Stimulated activated CD8-positive, alpha-beta memory T cell treated with anti-CD3 and anti-CD28 coated beads, Interleukin-15, amount 100 ng/mL, for 1 hour (primary cell): ENCODE measurements around the gene AGBL3.
"Not testable (repeated sequence)": the region's sequence is repeated elsewhere in the genome, so short reads cannot be mapped to it uniquely, and the experiment has no call there.

Source experiments
- DNase-seq: peaks from one replicate; pipeline ENCODE4 v3.0.0-alpha.2; 2020; ENCODE audit warnings: low read depth

The AGBL3 gene

DNA sequence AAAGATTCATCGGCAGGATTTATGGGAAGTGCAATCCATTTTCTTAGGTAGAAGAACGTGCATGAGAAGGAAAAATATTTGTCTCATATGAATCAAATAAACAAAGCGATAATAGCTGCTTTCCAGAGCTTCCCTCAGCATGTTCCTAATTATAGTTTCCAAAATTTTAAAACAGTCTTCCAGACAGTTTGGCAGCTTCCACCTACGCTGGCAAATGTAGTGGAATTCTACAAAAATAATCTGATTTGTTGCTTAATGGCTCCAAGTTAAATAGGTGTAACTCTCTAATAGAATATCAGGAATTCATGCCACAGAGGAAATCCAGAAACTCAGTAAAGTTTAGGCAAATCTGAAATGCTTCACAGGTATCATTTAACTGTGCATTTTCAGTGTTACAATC, 23.3 kb upstream of the AGBL3 start:
- no peak for DNase-seq

DNA sequence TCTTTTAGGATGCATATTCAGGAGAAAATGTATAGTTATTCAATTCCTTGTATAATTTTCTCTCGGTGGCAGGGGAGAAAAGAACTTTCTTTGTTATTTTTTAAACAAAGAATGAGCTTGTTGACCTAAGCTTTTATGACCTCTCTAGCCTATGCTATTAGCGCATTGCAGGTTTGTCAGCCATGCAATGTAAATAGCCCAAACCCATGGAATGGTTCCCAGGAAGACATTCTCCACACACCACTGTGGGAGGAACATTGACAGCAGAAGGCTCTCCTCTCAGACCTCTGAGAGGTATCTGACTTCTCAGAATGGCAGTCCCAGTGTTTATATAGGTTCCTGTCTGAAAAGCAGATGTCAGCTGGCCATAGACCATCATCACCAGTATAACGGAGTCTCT, 19.6 kb upstream of the AGBL3 start:
- no peak for DNase-seq

DNA sequence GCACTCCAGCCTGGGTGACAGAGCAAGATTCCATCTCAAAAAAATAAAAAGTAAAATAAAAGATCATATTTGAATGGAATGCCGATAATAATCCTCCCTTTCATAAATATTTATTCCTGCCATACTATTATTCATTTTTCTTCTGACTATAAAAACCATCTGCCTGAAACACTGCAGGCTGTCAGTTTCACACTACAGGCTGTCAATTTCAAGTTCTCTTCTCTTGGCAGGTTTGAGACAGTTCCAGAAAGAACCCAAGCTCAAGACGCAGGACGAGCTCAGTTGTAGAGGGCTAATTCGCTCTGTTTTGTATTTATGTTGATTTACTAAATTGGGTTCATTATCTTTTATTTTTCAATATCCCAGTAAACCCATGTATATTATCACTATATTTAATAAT, 18.2 kb upstream of the AGBL3 start:
- no peak for DNase-seq

DNA sequence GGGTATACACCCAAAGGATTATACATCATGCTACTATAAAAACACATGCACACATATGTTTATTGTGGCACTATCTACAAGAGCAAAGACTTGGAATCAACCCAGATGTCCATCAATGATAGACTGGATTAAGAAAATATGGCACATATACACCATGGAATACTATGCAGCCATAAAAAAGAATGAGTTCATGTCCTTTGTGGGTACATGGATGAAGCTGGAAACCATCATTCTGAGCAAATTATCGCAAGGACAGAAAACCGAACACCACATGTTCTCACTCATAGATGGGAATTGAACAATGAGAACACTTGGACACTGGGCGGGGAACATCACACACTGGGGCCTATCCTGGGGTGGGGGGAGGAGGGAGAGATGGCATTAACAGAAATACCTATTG, 4.7 kb upstream of the AGBL3 start:
- DNase-seq, result not testable (repeated sequence)

DNA sequence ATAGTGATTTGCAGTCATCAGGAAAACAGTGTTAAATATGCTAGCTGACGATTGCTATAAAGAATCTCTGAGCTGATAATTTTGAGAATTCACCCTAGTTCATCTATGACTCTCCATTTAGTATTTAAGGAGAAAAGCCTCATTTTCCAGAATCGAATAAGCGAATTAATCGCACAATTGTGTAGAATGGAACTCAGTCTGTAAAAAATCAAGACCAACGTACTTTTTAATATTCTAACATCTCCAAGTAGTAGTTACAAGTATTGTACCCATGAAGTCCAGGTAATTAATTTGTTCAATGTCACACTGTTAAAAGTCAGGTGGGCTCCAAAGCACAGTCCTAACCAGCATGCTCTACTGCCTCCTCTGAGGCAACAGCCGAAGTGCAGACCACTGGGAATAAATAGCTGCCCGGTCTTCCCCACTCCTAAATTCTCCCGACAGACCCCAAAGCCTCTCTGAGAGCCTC, 380 bp upstream of the AGBL3 start:
- DNase-seq, result no peak

DNA sequence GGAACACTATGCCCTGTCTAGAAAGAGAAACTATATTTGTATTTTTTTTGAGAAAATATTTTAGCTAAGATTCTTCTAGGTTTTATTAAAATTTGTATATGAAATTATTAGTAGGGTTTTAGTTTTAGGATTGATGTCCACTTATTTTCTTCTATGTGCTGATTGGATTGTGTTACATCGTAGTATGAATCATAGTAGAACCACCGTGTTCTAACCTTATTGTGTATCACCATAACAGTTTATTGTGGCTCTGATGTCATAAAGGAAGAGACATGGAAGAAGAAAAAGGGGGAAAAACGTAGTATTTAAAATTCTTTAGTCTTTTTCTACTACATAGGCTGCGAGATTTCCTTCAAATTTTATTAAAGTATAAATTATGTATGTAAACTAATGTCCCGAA, 1.9 kb downstream of the AGBL3 start:
- no peak for DNase-seq

DNA sequence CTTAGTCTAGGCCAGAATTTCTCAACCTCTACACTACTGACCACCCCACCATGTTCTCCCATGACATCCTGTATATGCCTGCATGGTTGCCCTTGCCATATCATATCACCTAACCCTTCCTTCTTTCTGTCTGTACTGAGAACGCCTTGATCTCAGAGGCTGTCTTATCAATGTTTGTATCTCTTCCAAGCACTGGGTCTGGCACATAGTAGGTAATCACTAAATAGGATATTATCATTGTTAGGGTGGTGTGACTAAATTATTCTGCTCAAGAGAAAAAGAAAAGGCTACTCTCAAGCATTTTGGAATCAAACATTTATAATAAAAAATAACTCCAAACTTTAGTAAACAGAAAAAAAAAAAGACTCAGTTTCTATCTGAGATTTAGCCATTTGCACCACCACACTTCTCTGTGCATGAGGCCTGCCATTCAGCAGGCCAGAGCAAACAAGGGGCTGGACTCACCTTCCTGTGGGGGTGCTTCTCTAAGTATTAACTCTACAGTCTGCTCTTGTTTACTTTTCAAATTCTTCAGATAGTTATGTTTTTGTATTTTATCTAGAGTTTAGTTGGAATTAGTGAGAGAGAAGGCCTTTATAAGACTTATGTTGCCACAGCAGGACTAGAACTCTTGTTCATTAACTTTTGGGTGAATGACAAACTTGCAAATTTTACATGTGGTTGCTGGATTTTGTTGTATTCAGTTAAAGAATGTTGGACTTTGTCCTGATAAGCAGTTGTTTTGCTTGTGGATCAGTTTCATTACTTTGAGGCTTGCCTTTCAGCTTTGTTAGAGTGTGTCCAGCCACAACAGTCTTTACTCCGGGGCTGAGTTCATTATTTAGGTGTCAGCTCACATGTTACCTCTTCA, 5.4 kb downstream of the AGBL3 start:
- DNase-seq, result no peak

DNA sequence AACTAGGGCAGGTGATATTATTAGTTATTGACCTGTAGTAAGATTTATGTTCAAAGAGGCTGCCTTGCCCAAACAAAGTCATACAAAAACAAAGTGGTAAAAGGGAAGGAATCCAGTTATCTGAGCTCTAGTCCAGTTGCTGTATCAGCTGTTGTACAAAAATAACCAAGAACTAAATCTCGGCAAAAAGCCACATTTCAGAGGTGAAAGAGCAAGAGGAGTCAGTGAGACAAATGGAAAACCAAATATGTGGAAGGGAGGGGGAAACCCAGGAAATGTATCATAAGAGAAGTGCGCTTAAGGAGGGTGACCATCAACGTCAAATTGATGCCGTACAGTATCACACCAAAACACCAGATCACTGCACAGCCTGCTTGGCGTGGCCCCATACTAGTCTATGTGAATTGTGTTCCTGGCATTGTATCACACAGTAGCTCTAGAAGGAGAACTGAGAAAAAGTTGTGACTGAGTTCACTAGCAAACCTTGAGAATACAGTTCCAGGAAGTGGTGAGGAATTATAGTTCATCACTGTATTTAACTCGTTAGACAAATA, 6.4 kb downstream of the AGBL3 start:
- DNase-seq, result no peak

- DNase-seq, result no peak
These were observed 7.7 kb downstream of the AGBL3 start for GRCh38 chr7:134993877-134994456.

- no peak for DNase-seq
These were observed 9.2 kb downstream of the AGBL3 start for GRCh38 chr7:134995239-134996096.

DNA sequence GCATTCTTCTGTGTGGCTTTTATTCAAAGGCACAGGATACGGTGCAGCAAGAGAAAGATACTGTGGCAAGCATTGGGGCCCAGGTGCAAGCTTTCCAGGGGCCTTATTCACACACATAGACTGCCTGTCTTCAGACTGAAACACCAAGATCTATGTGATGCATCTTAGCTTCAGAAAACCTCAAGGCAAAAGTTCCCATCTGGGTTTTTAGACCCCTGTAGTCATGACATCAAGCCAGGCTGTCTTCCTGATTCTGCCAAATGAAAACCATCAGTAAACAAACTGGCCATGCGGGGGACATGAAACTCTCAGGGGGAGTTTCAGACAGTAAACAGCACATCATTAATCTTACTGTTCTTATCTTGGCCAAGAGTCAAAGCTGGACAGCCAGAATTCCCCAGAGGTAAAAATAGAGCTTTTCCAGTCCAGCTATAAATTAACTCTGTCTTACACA, 9.8 kb downstream of the AGBL3 start:
- no peak for DNase-seq

DNA sequence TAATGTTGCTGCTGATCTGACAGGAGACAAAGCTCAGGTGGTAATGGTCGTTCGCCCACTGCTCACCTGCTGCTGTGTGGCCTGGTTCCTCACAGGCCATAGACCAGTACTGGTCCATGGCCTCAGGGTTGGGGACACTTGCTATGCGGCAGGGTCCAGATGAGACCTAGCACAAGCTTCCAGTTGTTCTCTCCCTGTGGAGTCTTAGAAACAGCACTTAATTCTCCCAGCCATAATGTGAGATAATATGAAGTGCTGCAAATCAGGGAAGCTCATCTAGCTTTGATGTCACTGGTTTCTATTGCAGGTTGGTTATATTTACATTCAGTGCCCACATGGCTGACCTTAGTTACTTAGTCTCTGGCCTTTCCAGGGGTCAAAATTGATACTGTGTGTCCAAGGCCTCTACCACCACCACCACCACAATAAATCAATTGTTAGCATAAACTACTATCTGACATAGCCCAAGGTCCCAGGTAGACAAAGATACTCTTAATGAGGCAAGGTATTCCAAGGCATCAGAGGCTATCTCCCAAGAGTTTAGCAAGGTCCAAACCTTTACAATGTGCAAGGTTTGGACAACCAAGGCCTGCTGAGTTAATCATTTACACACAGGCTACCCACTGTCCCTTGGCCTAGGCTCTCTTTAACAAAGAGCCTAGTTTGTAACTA, 11.0 kb downstream of the AGBL3 start:
- DNase-seq, result no peak

- DNase-seq, result no peak
These were observed 12.8 kb downstream of the AGBL3 start for GRCh38 chr7:134999136-134999535.

GRCh38 chr7:135001390-135002165, 15.3 kb downstream of the AGBL3 start:
- DNase-seq, result no peak

DNA sequence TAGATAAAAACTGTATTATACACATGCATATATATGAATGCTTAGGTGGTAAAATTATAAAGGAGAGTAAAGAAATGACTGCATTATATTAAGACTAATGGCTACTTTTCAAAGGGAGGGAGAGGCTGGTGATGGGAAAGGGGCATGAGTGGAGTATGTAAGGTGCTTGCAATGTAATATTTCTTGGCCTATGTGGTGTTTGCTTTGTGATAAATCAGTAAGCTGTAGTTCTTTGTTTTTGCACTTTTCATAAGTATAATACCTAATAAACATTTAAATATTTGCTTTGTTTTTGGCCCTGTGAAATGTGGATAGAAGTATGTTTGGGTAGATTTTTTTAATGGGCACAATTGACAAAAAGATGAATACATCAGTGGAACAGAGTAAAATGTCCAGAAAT, 25.9 kb downstream of the AGBL3 start:
- no peak for DNase-seq

DNA sequence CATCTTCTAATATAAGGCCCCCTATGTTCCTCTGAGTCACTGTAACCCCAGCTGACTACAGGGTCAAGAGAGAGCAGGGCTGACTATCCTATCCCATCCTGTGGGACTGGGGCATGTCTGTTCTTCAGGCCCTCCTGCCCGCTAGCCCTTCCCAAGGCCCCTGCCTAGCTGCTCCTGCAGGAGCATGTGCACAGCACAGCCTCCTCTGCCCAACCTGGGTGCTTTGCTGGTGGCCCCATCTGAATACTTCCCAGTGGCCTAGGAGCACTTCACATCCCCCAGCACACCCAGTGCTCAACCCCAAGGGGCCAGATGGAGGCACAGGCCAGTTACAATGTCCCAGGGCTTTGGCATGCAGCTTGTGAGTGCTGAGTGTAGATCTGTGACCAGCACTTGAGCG, 37.3 kb downstream of the AGBL3 start:
- DNase-seq, result no peak

DNA sequence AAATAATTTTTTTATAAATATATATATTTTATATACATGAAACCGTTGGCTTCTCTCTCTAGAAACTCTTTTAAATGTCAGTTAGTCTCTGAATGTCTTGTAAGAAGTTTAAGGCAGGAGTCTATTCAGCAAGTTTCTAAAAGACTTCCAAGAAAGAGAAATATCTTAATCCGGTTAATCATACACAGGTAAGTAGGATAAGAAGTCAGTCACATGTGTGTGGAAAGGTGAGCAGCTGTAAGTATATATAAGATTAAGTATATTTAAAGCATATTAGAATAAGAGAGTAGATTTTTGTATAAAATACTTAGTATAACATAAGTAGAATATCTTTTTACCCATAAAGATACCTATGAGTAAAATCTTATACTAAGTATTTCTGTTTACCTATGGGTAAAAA, 48.9 kb downstream of the AGBL3 start:
- no peak for DNase-seq

DNA sequence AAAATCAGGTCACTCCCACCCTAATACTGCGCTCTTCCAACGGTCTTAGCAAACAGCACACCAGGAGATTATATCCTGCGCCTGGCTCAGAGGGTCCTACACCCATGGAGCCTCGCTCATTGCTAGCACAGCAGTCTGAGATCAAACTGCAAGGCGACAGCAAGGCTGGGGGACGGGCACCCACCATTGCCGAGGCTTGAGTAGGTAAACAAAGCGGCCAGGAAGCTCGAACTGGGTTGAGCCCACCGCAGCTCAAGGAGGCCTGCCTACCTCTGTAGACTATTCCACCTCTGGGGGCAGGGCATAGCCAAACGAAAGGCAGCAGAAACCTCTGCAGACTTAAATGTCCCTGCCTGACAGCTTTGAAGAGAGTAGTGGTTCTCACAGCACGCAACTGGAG, 80.7 kb downstream of the AGBL3 start:
- DNase-seq, result not testable (repeated sequence)

DNA sequence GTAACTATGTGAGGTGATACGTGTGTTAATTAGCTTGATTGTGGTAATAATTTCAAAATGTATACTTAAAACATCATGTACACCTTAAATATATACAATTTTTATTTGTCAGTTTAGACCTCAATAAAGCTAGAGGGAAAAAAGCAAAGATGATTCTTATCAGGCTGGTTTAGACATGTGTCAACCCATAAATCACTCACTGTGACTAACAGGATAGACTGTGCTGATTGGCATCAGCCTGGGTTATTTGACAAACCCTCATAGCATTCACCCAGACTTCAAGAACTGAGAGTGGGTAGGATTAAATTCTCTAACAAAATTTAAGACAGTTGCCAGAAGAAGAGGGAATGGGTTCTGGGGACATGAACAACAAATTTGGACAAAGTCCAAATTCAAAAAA, 87.8 kb downstream of the AGBL3 start:
- DNase-seq, result no peak

GRCh38 chr7:135074531-135074930, 88.2 kb downstream of the AGBL3 start:
- no peak for DNase-seq

- DNase-seq, result no peak
These were observed 89.4 kb downstream of the AGBL3 start for GRCh38 chr7:135075716-135076115.
